ENCODE results near the gene KLF13.

DNA sequence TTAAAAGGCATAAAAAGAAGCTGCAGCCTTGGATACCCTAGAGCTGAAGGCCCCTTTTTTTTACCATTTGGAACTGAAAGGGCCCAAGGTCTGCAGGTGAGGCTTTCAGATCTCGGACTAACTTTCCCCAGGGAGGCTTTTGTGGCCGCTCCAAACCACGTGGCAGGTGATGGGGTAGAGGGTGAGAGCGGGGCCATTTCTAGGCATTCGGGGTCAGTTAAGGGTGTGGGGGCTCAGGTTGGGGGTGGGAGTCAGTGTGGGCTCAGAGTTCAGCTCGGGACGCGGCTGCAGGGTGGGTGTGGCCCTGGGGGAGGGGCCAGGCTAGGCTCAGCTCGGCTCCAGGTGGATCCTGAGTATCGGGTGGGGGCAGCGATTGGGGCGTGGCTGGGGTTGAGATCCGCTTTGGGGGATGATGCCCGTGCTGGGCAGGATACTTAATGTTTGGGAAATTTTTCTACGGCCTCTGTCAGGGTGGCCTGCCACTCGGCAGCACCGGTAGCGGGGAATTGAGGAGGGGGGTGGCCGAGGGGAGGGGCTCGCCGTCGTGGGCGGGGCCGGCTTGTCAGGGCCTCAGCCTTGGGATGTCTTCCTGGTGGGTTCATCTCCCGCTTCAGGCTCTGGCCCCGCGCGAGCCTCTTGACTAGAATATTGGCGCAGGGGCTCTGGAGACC lies 2.5 kb downstream of the KLF13 start:
- no peak for TF ChIP-seq POLR2A (IDR thresholded peaks at IDR 0.05)
- TF ChIP-seq, protein P1, sequence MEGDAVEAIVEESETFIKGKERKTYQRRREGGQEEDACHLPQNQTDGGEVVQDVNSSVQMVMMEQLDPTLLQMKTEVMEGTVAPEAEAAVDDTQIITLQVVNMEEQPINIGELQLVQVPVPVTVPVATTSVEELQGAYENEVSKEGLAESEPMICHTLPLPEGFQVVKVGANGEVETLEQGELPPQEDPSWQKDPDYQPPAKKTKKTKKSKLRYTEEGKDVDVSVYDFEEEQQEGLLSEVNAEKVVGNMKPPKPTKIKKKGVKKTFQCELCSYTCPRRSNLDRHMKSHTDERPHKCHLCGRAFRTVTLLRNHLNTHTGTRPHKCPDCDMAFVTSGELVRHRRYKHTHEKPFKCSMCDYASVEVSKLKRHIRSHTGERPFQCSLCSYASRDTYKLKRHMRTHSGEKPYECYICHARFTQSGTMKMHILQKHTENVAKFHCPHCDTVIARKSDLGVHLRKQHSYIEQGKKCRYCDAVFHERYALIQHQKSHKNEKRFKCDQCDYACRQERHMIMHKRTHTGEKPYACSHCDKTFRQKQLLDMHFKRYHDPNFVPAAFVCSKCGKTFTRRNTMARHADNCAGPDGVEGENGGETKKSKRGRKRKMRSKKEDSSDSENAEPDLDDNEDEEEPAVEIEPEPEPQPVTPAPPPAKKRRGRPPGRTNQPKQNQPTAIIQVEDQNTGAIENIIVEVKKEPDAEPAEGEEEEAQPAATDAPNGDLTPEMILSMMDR (IDR thresholded peaks at IDR 0.05) = no peak
